Esophagus squamous epithelium (tissue), 5 donors: ENCODE data around the gene BMP5. TPM values are rescaled to one million over a fixed set of nuclear protein-coding genes. Genes with fewer than 3 reads are reported as not detected.

Source experiments
- DNase-seq: peaks from one replicate; lab custom pipeline; 2025; lab: John Stamatoyannopoulos, UW
- H3K27ac ChIP-seq, 4 donors: fragments of 200-600 bp; sonication (generic); one replicate each; pipeline ENCODE4 v1.5.1; 2016 to 2019; ENCODE audit warnings: mild to moderate bottlenecking in 1 of 4
- H3K27me3 ChIP-seq, 4 donors: fragments of 200-600 bp; sonication (generic); 1 replicate in 3 of 4; 2 replicates in 1 of 4; pipeline versions ENCODE4 v1.5.1 to v1.6.0; 2017 to 2021; ENCODE audit warnings: antibody characterized with exemption in 1 of 4
- H3K36me3 ChIP-seq, 3 donors: fragments of 200-600 bp; sonication (generic); one replicate each; pipeline ENCODE4 v1.5.1; 2016 to 2019
- H3K4me1 ChIP-seq, 3 donors: fragments of 200-600 bp; sonication (generic); one replicate each; pipeline ENCODE4 v1.5.1; 2017 to 2019
- H3K4me3 ChIP-seq, 4 donors: fragments of 200-600 bp; sonication (generic); 1 replicate in 3 of 4; 2 replicates in 1 of 4; pipeline ENCODE4 v1.5.1; 2016 to 2019; ENCODE audit warnings: mild to moderate bottlenecking in 2 of 4, moderate library complexity in 1 of 4
- H3K9me3 ChIP-seq, 3 donors: fragments of 200-600 bp; sonication (generic); one replicate each; pipeline ENCODE4 v1.5.1; 2016 to 2019
- POLR2A ChIP-seq, 4 donors: fragments of 450-650 bp; IDR thresholded peaks; one replicate each; pipeline ENCODE4 v1.6.1; 2017; ENCODE audit warnings: antibody characterized with exemption in 4 of 4, mild to moderate bottlenecking in 4 of 4, moderate library complexity in 3 of 4
- WGBS, 2 donors: methylation state at CpG; one replicate each; pipeline ENCODE4 v1.1.5; 2018; 5-methylcytosine and 5-hydroxymethylcytosine counted together
- intact Hi-C: fragments of 100-400 bp; cut with DNase I; formaldehyde crosslinking; loops from one replicate; pipeline ENCODE4 v1.15.0; 2022
- total RNA-seq, 4 donors: library from RNA; depleted of rRNA; stranded (reverse); fragments of >200 nt; gene quantifications; one replicate each; pipeline ENCODE4 v1.1.0, GENCODE V29; 2016
- TF ChIP-seq, protein P1 (sequence below), 6 experiments: fragments of 450-650 bp in 4 of 6; fragments of 200-600 bp in 2 of 6; sonication (generic) in 2 of 6; IDR thresholded peaks; one replicate each; pipeline ENCODE4 v1.5.1; 2016 to 2019; ENCODE audit warnings: antibody characterized with exemption in 6 of 6, mild to moderate bottlenecking in 4 of 6, moderate library complexity in 4 of 6
- donor health status: DM: yes; HTN: yes; CAD: no.

BMP5 gene
- total RNA-seq, 4 donors from 2014 or later: 0.04 to 0.26 (median 0.15) TPM

DNA sequence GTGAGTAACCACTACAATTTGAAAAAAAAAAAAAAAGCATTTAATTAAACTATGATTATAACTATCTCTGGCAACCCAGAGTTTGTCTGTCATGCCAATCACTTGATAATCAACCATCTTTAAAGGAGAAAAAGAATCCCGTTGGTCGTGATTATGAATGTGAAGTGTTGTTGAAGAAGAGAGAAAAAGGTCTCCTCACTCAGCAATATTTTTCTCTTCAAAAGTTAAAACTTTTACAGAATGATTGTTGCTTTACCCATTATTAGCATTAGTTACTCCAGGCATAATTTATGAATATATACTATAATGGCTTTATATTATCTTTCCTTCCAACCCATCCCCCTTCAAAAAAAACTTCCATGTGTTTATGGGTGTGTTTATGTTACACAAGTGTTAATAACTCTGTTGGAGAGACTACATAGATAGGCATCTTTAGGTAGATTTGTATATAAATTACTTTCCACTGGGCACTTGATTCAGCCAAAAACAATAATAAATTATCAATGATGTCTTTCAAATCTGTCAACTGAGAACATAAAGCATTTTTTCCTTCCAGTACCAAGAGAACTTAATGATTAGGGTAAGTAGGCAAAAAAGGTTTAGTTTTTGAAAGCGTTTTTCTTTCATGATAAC is 5.1 kb downstream of the BMP5 start:
- Histone ChIP-seq H3K27me3 (peaks cover 0 to 4% (median 0%) of the 10 kb centered on the region in 4 donors), H3K4me1 (peaks cover 0 to 14% (median 0%) of the 10 kb centered on the region in 3 donors), H3K36me3 (no peaks in the 10 kb centered on the region), H3K4me3 (no peak overlapping the region), H3K27ac (no peak overlapping the region), H3K9me3 (no peaks in the 10 kb centered on the region)
- TF ChIP-seq, protein P1, sequence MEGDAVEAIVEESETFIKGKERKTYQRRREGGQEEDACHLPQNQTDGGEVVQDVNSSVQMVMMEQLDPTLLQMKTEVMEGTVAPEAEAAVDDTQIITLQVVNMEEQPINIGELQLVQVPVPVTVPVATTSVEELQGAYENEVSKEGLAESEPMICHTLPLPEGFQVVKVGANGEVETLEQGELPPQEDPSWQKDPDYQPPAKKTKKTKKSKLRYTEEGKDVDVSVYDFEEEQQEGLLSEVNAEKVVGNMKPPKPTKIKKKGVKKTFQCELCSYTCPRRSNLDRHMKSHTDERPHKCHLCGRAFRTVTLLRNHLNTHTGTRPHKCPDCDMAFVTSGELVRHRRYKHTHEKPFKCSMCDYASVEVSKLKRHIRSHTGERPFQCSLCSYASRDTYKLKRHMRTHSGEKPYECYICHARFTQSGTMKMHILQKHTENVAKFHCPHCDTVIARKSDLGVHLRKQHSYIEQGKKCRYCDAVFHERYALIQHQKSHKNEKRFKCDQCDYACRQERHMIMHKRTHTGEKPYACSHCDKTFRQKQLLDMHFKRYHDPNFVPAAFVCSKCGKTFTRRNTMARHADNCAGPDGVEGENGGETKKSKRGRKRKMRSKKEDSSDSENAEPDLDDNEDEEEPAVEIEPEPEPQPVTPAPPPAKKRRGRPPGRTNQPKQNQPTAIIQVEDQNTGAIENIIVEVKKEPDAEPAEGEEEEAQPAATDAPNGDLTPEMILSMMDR (IDR thresholded peaks at IDR 0.05): no peak
- no peak for TF ChIP-seq POLR2A (IDR thresholded peaks at IDR 0.05)
- DNase-seq: no peak
- WGBS, 2 donors: 82 to 88% methylated on average over 3 of the region's 3 CpGs
- intact Hi-C loops: no loop called here

DNA sequence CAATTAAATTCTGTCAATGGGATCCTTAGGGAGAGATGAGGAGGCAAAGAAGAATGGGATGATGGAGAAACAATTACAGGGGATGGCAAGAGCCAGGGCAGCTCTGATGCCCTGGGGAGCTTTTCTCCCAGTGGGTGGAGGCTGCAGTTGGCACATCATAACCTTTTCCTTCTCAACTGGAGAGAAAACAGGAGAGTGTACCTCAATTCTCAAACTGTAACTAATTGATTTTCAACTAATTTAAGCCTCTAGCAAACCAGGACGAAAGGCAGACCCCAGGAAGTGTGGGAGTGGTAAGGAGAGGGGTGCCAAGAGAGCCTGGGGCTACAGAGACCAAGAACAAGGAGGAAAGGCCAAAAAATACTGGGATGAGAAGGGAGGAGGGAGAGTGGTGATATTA is 5.7 kb downstream of the BMP5 start:
- Histone ChIP-seq H3K4me3 (no peak overlapping the region), H3K4me1 (peaks cover 0 to 14% (median 0%) of the 10 kb centered on the region in 3 donors), H3K9me3 (no peaks in the 10 kb centered on the region), H3K36me3 (no peaks in the 10 kb centered on the region), H3K27me3 (peaks cover 0 to 3% (median 0%) of the 10 kb centered on the region in 4 donors), H3K27ac (no peak overlapping the region)
- DNase-seq: no peak
- whole genome bisulfite sequencing, 2 donors: 25 to 31% methylated on average over 1 of the region's 1 CpG
- TF ChIP-seq, protein P1 (IDR thresholded peaks at IDR 0.05): no peak
- TF ChIP-seq POLR2A (IDR thresholded peaks at IDR 0.05): no peak
- intact Hi-C loops: no loop called here

DNA sequence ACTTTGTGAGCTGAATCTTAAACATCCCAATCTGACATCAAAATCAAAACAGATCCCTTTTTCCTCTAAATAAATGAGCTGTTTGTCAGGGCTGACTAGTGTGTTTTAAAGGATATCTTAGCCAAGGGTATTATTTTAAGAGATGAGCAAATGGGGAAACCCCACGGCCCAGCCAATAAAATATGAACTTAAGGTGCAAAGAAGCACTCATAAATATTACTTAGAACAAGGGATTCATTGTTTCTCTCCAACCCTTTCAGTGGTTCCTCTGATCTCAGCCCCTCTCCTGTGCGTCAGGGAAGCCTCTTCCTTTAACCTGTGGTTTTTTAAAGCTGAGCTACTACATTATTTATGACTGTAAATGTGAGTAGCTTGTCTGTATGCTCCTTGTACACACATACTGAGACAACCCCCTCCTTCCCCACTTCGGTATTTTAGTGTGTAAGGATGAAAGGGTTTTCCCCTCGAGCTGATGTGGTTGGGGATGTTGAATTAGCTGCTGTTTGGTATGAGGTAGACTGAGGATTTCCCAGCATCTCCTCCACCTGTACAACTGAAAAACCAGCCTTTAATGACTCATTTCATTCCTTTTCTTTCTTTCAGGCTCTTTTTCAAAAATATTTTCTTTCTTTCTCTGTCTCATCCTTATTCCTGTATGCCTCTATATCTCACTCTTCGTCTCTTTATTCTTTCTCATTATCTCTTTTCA is 6.5 kb downstream of the BMP5 start:
- no peak overlapping the region for H3K4me3 ChIP-seq
- H3K36me3 ChIP-seq: no peaks in the 10 kb centered on the region
- H3K27me3 ChIP-seq: no peaks in the 10 kb centered on the region
- 46 to 54% methylated on average over 5 of the region's 5 CpGs for WGBS, 2 donors
- intact Hi-C loops: no loop called here
- no peak overlapping the region for H3K27ac ChIP-seq
- peaks cover 0 to 14% (median 0%) of the 10 kb centered on the region in 3 donors for H3K4me1 ChIP-seq
- TF ChIP-seq, protein P1 (IDR thresholded peaks at IDR 0.05): no peak
- no peak for TF ChIP-seq POLR2A (IDR thresholded peaks at IDR 0.05)
- DNase-seq: no peak
- H3K9me3 ChIP-seq: no peaks in the 10 kb centered on the region

DNA sequence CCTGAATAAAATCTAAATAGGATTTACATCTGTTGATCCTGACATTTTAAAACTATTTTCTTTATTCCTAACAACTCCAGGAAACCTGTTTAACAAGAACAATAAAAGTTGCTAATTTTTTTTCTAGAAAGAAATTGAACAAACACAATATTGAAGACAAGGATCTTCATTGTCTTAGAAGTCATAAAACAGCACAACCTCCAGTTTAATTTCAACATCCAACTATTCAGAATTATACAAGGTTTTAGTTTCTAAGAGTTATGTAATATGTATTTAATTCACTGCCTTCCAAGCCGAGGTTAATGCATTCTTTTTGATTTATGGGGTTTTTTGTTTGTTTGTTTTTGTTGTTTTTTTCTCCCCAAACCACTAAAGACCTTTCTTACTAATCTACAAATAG is 7.2 kb downstream of the BMP5 start:
- no peak for TF ChIP-seq POLR2A (IDR thresholded peaks at IDR 0.05)
- TF ChIP-seq, protein P1 (IDR thresholded peaks at IDR 0.05): no peak
- 17 to 28% methylated on average over 1 of the region's 1 CpG for WGBS, 2 donors
- Histone ChIP-seq H3K4me3 (no peak overlapping the region), H3K36me3 (no peaks in the 10 kb centered on the region), H3K9me3 (no peaks in the 10 kb centered on the region), H3K4me1 (peaks cover 0 to 14% (median 0%) of the 10 kb centered on the region in 3 donors), H3K27ac (no peak overlapping the region), H3K27me3 (no peaks in the 10 kb centered on the region)
- no peak for DNase-seq
- intact Hi-C loops: no loop called here

DNA sequence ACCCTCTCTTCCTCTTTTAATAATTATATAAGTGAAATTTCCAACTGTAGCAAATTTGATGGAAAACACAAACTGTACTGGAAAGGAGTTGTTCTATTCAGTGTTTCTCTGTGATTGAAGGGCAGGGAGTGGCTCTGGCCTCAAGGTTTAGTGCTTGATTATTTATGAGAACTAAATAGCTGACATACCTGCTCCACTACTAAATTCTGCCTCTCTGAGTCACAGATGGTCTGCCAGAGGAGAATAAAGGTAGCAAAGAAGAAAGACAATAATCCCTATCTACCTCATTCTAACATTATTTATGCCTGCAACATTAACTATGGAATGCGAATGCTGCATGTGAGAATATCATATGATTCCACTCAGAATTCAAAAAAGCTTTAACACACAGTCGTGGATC is 9.3 kb downstream of the BMP5 start:
- Histone ChIP-seq H3K27ac (no peak overlapping the region), H3K27me3 (no peaks in the 10 kb centered on the region), H3K4me1 (peaks cover 0 to 14% (median 0%) of the 10 kb centered on the region in 3 donors), H3K4me3 (no peak overlapping the region), H3K36me3 (no peaks in the 10 kb centered on the region), H3K9me3 (no peaks in the 10 kb centered on the region)
- DNase-seq: no peak
- intact Hi-C loops: no loop called here
- WGBS, 2 donors: 47 to 53% methylated on average over 2 of the region's 2 CpGs
- TF ChIP-seq, protein P1 (IDR thresholded peaks at IDR 0.05): no peak
- TF ChIP-seq POLR2A (IDR thresholded peaks at IDR 0.05): no peak
